GM18517 (cell line): Measurements from ENCODE around the gene EDC3.
A peak's percentile ranks its signal among the peaks of the same experiment; 100 is the strongest.

Experiments
- ATAC-seq: cut with Tn5 transposase; IDR thresholded peaks from one replicate; pipeline ENCODE4 v1.9.1; 2021; ENCODE audit warnings: mild to moderate bottlenecking, moderate library complexity; ENCODE audit not compliant: unreplicated experiment

EDC3 gene

DNA sequence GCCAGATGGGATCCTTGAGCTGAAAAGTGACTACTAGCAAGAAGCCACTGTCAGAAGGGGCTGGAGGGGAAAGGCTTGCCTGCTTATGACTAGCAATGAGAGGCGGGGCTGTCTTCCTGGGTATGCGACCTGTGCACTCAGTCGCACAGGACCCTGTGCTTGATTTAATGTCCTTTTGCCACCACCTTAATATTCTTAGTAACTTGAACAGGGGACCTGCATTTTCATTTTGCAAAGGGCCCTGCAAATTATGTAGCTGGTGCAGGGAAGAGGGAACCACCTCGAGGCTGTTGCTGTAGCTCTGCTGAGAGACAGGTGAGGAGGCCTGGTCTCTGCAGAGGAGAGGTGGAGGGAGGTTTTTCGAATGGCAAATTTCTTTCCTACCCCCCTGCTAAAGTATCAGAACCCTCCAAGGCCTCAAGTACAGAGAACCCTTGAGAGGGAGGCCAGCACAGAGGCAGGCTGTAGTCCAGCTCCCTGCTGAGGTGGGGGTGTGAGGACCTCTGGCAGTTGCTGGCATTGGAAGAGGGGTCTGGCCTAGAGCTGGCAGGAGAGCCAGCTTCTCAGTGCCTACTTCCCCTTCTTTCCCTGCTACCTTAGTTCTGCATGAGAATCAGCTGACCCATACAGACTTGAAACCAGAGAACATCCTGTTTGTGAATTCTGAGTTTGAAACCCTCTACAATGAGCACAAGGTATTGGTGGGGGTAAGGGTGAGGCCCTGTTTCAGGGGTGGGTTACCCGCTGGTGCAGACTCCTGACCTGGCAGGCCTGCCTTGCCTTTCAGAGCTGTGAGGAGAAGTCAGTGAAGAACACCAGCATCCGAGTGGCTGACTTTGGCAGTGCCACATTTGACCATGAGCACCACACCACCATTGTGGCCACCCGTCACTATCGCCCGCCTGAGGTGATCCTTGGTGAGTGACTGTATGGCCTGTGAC is 68.8 kb downstream of the EDC3 start:
- no peak for ATAC-seq

DNA sequence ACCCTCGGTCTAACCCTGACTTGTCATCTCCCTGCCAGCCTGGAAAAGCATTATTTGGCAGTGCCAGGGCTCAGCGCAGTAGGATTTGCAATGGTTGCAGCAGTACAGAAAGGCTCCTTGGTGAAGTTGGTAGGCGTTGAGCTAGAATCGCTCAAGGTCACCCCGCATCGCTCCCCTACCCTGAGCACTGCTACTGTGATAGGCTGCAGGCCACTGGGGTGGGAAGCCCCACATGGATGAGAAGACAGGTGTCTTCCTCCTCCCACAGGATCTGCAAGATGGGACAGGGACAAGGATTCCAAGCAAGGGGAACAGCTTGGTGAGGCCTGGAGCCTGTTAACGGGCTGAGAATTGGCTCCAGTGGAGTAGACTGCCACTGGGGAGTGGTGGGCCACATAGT is 69.5 kb downstream of the EDC3 start:
- ATAC-seq = no peak

DNA sequence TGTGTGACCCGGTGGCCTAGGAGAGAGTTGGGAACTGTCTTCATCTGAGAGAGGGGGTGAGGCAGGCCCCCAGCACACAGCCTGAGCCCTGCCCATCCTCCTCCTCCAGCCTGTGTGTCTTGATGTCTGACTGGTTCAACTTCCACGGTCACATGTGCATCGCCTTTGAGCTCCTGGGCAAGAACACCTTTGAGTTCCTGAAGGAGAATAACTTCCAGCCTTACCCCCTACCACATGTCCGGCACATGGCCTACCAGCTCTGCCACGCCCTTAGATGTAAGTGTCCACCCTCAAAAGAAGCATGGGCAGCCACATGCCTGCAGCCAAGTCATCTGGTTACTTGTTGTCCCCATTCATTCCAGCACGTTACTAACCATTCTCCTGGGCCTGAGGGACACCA is 70.1 kb downstream of the EDC3 start:
- ATAC-seq = no peak

DNA sequence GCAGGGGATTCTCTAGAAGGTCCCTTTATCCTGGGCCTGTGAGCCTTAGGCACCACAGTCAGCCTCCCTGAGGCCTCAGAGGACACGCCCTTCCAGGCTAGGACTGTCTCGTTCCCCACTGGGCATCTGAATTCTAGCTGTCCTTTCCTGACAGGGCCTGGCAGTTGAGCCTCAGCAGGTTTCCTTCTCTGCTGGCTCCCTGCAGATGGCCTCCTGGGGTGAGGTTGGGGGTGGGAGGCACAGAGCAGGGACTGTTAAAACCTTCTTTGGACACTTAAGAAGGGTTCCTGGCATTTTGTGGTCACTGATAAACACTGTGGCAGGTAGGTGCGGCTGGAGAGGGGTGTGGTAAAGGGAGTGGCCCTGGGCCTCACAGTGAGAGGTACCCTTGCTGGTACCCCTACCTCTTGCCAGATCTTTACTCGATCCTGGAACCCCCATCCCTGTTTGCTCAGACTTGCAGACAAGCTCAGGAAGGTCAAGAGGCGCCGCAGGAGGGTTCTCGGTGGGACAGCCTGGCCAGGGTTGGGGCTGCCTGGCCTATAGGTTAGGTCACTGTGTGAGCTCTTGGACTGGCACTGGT is 71.7 kb downstream of the EDC3 start:
- no peak for ATAC-seq

DNA sequence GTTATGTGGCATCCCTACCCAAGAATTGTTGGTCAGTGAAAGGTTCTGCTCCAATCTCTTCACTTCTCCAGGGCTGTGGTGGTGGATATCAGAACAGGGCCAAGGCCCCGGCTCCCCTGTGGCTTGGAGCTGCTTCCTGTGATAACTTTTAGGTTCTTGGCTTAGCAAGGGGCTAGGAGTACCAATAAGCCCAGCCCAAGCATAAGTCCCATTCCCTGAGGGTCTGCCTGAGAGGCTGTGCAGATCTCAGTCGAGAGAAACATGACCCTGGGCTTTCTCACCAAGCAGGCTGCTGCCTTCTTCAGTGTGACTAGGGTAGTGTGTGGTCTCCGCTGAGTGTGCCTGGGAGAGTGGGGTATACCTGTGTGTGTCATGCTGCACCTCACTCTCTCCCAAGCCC is 73.1 kb downstream of the EDC3 start:
- ATAC-seq = no peak

DNA sequence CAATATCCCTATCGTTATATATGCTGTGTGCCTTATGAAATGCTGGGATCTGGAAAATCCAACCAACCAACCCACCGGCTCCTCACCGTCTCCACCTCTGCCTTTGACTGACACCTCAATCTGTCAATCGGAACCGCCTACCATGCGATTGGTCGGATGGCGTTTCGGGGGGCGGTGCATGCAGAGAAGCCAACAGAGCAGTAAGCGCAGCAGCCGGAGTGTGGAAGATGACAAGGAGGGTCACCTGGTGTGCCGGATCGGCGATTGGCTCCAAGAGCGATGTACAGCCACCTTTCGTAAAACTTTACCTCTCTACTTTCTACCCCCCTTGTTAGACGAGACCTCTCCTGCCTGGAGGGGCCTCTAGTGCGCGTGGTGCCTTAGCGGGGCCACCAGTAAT is 73.9 kb downstream of the EDC3 start:
- no peak for ATAC-seq

DNA sequence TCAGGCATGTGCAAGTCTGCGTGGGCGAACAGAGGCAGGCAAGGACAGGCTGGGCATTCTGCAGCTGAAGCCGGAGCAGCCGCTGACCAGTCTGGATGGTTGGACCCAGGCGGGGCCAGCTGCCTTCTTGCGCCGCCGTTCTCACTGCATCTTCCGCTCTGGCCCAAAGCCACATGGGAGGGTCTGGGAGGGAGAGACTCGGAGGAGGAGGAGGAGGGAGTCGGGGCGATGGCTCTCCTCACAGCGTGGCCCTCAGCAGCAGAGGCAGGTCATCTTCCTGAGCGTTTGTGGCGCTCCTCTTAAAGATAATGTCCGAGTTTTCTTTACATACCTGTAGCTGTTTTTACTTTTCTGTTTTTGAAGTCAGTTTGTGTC is 74.3 kb downstream of the EDC3 start:
- ATAC-seq = no peak

DNA sequence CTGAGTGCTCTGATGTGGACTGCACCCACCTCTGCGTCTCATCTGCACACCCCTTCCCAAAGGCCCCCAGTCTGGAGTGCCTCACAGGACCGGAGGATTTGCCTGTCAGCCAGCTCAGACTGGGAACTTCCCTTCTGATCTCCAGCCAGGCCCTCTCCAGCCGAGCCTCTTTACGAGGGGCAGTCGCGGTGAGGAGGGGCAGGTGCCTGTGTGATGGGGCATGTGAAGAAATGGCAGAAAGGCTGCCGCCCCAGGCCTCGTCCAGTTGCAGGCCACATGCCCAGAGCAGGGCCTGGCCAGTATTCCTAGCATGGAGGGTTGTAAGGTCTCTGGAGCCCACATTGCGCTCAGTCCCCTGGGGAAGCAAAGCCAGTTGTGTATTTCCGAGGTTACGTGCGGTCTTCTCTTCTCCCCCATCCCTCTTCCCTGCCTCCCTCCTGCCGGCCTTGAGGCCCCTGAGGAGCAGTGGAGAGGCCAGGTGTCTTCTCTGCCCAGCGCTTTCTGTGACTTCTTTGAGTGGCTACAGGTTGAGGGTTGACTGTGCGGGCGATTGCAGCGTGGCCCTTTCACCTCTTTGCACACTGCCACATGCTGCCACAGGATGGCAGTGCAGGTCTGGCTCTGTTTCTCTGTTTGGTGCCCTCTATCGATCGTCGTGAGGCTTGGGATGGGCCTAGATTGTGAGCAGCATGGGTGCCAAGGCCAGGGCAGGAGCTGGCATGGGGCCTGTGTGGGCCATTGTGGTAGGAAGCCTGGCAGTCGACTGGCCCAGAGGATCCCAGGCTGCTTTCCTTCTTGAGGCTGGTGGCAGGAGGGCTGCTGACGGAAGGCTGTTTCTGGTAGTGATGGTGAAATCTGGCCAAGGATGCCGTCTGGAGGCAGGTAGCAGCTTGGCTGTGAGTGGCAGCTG is 74.9 kb downstream of the EDC3 start:
- no peak for ATAC-seq

DNA sequence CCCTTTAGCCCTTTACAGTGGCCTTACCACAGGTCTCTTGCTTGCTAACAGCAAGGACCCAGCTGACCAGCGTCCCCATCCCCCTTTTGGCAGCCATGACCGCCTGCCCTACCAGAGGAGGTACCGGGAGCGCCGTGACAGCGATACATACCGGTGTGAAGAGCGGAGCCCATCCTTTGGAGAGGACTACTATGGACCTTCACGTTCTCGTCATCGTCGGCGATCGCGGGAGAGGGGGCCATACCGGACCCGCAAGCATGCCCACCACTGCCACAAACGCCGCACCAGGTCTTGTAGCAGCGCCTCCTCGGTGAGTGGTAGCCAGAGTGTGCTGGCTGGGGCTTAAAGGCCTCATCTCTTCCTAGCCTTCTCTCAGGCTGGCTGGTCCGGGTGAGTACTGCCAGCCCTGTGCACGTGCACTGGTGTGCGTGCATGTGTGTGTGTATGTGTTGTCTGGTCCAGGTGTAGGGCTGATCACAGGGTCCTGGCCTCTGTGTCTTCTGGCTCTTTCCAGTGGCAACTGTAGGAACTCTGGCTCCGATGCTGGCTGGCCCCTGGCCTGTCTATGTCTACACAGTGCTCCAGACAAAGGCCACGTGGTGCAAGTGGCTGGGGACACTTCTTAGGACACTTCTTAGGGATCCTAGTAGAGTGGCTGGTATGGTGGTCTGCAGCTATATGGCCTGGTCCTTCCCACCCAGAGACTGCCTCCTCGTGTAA is 75.7 kb downstream of the EDC3 start:
- no peak for ATAC-seq

DNA sequence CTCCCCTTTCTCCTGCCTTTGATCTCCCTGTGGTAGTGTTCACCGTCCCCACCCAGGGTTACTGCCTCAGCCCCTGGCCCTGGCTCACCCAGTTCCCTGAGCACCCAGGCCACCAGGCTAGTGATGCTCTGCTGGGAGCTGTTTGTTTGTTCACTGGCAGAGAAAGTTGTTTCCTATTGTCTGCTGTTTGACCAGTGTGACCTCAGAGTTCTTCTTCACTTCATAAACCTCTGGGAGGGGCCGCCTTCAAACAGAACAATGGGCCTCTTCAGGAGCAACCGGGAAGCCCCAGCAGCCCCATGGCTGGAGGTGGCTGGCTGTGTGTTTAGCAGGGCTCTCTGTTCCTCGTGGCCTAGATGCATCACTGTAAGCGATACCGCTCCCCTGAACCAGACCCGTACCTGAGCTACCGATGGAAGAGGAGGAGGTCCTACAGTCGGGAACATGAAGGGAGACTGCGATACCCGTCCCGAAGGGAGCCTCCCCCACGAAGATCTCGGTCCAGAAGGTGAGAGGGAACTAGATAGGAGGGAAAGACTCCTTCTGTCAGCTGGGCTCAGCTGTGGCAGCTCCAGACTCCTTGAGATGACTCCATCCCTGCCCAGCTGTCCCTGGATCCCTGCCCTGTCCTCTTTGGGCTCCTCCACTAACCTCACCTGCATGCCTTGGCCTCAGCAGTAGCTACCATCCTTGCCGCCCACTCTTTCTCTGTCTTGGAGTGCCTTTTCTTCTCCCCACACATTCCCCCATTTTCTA is 76.8 kb downstream of the EDC3 start:
- no peak for ATAC-seq

DNA sequence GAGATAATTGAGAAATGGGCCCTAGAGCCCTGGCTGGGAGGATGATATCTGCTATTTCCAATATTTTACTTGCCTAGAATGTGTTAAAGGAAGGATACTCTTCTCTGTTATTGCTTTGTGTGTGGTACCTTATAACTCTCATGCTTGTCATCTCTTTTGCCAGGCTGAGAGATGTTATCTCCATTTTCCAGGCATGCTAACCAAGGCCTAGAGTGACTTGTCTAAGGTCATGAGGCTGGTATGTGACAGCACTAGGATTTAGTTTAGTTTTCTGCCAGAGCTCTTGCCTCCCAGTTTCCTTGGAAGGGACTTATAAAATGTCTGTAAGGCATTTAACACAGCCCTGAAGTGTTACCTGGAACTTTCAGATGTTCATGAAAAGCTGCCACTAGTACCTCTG is 78.8 kb downstream of the EDC3 start:
- no peak for ATAC-seq

DNA sequence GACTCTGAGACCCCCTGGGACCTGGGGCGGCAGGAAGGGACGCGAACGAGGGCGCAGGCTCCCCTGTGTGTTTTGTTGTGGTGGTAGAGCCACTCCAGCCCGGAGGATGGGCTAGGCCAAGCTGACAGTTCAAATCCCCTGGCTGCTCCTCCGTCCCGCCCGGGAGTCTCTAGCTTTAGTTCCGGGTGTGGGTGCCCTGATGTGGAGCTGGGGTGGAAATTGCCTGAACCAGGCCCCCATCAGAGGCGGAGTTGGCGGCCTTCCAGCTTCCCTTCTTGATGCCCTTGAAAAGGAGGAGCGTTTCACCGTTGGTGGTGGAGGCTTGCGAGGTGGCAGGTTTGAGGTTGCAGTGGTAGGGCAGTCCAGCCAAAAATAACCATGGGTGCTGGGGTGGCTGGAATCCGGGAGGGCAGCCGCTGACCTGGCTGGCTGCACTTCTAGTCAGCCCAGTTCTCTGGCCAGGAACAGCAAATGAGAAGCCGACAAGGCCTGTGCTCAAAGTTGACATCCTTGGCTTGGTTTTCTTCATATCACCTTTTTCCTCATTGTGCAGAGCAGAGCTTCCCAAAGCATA is 79.4 kb downstream of the EDC3 start:
- no peak for ATAC-seq

DNA sequence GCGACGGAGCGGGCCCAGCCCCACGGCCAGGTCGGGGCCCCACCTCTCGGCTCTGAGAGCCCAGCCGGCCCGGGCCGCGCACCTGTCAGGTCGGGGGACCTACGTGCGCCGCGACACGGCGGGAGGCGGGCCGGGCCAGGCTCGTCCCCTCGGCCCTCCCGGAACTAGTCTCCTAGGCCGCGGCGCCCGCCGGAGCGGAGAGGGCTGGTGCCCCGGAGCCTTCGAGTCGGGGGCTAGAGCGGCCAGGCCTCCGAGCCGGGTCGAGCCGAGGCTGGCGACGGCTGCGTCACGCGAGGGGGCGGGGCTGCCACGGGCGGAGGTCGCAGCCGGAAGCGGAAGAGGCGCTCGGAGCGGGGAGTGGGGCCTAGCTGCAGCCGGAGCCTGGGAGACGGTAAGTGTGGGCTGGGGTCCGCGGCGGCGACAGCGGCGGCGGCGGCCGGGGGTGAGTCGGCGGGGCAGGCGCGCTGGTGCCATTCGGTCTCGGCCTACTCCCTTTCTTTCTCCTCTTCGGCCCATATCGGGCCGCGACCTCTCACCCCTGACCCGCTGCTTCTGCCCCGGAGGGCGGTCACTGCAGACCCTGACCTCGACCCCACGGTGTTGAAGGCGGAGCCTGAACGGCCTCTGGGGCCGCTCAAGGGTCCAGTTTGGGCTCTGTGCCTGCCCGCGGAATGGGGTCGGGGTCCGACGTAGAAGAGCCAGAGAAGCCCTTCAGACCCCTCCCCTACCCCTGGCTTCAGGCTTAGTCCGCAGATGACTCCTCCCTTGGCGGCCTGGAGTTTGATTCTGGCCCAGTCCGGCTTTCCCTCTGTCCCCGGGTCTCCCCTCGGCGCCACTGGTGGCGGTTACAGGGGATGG is 80.1 kb downstream of the EDC3 start, which contains the start of gene CLK3:
TSS of gene CLK3 (plus strand) at position 329 of the 858 bp plus-strand sequence. CDS start 3,361 bp downstream, outside the sequence.
- peak; percentile 63 for ATAC-seq

DNA sequence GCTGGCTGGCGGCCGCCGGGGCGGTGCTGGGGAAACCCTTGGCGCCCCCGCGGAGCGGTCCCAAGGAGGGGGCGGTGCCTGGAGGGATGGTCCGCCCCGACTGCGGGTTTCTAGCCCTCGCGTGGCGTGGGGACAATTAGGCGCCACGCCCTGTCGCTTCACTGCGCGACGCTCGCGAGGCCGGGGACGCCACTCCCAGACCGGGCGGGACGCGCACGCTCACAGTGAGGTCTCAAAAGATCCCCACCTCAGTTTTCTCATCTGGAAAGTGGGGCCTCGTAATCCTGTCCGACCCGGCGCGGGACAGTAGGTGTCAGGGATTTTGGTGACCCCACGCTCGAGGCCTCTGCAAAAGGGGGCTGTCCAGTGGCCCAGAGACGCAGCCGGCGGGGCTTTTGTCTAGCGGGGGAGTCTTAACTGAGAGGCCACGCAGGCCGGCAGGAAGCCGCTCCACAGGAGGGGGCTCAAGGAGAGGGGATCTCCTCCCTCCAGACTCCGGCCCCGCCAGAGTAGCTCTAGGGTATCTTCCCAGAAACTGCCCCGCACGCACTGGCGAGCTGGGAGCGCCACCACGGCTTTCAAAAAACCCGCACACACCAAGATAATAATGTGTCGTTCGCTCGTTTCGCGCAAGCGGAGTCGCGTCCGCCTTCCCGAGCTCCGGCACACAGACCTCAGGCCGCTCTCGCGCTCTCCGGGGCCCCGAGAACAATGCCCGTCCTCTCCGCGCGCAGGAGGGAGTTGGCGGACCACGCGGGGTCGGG is 80.9 kb downstream of the EDC3 start:
- peak; percentile 42 for ATAC-seq

DNA sequence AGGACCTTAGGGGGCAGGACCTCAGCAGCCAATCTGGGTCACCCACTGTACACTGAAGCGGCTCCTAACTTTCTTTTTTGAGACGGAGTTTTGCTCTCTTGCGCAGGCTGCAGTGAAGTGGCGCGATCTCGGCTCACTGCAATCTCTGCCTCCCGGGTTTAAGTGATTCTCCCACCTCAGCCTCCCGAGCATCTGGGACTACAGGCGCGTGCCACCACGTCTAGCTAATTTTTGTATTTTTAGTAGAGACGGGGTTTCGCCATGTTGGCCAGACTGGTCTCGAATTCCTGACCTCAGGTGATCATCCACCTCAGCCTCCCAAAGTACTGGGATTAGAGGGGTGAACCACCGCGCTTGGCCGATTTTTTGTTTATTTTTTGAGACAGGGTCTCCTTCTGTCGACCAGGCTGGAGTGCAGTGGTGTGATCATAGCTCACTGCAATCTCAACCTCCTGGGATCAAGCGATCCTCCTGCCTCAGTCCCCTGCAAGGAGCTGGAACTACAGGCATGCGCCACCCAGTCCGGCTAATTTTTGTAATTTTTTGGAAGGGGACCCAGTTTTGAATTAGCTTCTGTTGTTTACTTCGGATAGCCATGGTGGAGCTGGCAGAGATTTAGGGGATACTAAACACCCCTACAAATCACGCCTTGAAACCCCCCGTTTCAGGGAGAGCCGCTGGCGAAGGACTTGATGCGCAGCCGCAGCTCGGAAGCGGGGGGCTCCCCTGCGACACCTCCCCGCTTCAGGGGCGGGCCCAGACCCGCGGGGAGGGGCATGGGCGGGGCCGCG is 81.7 kb downstream of the EDC3 start:
- no peak for ATAC-seq

DNA sequence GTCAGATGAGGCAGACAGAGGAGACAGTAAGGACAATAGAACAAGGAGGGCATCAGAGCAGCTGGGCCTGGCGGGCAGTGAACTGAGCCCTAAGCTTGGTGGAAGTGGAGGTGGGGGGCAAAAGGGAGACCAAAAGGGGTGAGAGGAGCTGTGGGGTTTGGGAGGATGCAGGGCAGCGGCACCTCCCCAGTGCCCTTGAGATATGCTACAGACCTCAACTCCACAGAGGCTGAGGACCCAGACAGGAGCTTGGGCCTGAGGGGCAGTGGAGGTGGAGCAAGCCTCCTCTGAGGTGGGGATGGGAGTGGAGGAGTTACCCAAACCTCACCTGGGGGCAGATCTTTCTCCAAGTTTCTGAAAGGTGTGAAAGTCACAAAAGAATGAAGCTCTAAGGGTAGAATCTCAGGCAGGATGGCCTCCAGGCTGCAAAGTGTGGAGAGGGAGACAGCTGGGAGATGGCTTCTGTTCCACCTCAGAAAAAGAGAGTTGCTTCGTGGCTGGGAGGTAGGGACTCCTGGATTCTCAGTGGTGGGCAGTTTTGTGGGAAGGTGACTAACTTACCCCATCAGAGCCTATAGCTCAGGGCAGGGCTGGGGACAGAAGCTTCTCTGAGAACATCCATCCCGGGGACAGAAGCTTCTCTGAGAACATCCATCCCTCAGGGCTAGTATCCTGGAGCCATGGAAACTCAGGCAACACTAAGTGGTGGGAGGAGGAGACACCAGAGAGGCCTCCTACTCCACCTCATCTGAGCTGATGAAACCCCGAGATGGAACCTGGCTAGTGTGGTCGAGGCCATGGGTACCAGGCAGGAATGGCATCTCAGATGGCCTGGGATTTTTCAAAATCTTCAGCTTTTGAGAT is 82.5 kb downstream of the EDC3 start:
- no peak for ATAC-seq
